UCSD-AML1 (cell line): ENCODE measurements around the gene SYNGR3.

Source experiments
- DNase-seq: peaks from one replicate; lab custom pipeline; 2025; ENCODE audit not compliant: unreplicated experiment; lab: John Stamatoyannopoulos, UW

Gene SYNGR3

DNA sequence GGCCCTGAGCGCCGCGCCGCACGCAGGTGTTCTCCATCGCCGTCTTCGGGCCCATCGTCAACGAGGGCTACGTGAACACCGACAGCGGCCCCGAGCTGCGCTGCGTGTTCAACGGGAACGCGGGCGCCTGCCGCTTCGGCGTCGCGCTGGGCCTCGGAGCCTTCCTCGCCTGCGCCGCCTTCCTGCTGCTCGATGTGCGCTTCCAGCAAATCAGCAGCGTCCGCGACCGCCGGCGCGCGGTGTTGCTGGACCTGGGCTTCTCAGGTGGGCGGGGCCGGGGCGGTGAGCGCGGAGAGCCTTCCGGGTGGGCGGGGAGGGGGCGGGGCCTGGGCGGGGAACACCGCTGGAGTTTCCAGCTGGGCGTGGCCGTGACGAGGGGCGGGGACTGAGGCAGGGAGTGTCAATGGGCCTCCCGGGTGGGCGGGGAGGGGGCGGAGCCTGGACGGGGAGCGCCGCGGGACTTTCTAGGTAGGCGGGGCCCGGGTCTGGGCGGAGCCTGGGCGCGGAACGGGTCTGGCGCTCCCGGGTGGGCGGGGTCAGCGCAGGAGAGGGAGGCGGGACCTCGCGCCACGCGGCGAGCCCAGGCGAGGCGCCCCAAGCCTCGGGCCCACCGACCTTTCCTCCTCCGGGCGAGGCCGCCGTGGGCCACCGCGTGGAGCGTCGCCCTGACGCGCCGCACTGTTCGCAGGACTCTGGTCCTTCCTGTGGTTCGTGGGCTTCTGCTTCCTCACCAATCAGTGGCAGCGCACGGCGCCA lies 2.4 kb downstream of the SYNGR3 start:
- peak; percentile 93 for DNase-seq

GRCh38 chr16:1992704-1993317 lies 3.0 kb downstream of the SYNGR3 start:
- no peak for DNase-seq

DNA sequence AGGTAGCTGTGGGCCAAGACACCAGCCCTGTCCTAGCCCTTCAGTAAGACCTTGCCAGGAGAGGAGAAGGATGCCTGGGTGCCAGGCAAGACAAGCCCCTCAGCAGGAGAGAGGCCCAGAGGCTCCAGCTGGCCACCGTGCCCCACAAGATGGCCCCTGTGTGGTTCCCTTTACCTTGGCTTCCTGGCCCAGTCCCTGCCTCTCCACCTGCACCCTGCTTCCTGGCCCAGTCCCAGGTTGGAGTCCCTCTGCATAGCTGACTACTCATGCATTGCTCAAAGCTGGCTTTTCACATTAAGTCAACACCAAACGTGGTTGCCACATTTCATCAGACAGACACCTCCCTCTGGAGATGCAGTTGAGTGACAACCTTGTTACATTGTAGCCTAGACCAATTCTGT lies 4.0 kb downstream of the SYNGR3 start:
- no peak for DNase-seq

- no peak for DNase-seq
Measured at GRCh38 chr16:1997494-1998359, 8.0 kb downstream of the SYNGR3 start.

DNA sequence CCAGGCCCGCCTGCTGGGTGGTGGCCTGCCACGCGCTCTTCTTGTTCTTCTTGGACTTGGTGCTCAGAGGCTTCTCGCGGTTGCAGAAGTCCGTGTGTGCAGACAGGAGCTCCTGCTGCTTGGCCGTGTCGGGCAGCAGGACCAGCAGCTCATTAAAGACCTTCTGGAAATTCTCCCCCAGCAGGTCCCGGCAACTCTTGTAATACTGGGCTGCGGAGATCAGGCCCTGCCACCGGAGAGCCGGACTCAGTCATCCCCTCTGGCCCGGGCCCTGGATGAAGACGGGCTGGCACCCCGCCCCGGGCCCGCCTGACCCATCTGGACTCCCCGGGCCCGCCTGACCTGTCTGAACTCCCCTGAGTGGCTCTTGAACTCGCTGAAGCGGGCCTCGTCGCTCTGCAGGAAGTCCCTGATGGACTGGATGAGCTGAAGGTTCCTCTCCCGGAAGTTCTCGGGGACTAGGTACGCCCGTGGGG lies 8.6 kb downstream of the SYNGR3 start:
- DNase-seq: no peak

DNA sequence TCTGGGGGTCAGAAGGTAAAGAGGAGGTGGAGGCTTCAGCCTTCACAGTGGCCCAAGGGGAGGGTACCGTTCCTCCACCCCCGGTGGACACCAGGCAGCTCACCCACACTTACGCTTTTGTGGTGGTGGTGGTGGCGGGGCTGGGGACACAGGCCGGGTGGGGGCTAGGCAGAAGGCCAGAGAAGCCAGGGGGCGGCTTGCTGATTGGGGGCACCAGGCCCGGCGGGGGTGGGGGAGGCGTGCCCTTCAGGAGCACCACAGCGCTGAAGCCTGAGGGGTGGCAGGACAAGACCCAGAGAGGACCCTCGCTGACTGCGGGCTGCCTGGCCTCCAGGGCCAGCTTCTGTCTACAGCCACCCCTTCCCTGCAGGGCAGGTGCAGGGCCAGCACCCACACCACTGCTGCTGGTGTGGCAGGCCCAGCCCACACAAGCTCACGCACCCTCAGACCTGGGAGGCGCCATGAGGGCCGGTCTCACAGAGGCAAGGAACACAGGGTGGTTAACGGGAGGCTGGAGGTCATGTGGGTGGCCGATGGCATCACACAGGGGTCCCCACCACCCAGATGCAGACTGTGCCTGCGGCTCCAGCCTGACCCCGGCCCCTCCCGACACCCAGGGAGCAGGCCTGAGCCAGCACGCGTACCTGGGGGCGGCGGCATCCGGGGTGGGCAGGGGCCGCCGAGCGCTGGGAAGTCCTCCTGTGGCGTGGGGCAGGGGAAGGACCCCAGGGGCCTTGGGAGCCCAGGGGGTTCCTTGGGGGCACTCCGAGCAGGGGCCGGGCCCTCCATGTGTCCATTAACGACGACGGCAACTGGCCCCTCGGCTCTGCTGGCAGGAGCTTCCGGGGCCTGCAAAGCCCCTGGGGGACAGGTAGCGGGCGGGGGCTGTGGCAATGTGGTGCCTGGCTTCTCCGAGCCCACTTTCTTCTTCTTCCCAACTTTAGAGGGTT lies 9.4 kb downstream of the SYNGR3 start:
- DNase-seq: no peak

DNA sequence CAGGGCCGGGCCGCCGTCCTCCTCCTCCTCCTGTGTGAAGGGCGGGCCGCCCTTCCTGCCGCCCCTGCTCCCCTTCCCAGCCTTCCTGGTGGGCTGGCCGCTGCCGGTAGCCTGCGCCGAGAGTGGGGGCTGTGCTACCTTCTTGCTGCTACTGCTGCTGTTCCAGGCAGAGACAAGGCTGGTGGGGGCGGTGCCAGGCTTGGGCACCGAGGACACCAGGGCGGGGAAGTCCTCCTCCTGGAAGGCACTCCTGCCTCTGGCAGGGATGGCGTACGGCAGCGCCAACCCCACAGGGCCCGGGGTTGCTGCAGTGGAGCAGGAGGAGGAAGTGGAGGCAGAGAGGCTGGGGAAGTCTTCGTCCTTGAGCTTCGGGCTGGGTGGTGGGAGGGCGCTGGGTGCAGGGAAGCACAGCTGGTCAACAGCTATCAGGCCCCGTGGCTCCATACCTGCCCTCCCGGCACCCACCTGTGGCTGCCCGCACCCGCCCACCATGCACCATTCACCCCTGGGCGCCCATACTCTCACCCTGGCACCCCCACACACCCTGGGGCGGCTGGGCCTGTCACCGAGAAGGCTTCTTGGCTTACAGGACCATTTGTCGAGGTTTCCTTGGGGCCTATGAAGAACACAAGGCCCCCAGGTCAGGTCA lies 10.2 kb downstream of the SYNGR3 start:
- no peak for DNase-seq

- no peak for DNase-seq
Measured at GRCh38 chr16:2001035-2001434, 11.3 kb downstream of the SYNGR3 start.

GRCh38 chr16:2001456-2002355 lies 11.9 kb downstream of the SYNGR3 start:
- DNase-seq: no peak

DNA sequence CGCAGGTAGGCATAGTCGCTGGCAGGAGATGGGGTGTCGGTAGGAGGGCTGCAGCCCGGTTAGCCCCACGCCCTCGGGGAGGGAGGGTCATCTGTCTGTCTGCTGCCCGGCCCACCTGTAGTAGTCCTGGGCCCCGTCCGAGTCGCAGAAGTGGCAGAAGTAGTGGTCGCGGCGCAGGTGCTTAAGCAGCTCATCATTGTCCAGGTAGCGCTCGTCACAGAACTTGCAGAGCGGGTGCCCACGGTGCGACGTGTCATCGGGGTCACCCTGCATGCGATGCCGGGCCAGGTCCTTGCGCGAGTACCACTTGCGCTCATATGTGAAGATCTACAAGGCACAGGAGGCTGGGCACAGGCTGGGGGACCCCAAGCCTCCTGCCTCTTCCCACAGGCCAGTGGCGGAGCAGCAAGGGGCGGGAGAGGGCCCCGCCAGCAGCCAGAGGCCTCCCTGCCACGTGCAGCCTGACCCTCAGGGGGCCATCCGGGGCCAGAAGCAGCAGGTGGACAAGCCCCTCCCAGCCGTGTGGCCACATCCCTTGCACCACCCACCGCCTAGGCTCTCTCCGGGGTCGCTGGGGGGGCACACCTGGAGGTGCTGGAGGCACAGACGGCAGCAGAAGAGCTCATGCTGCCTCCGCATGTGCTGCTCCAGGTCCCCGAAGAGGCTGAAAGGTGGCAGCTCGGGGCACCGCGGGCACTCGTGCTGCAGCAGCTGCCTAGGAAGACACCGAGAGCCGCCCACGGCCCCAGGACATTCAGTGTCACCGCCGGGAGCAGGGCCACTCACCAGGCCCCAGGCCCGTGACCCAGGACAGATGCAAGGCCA lies 12.8 kb downstream of the SYNGR3 start:
- no peak for DNase-seq

GRCh38 chr16:2003231-2003826 lies 13.6 kb downstream of the SYNGR3 start:
- DNase-seq: no peak

DNA sequence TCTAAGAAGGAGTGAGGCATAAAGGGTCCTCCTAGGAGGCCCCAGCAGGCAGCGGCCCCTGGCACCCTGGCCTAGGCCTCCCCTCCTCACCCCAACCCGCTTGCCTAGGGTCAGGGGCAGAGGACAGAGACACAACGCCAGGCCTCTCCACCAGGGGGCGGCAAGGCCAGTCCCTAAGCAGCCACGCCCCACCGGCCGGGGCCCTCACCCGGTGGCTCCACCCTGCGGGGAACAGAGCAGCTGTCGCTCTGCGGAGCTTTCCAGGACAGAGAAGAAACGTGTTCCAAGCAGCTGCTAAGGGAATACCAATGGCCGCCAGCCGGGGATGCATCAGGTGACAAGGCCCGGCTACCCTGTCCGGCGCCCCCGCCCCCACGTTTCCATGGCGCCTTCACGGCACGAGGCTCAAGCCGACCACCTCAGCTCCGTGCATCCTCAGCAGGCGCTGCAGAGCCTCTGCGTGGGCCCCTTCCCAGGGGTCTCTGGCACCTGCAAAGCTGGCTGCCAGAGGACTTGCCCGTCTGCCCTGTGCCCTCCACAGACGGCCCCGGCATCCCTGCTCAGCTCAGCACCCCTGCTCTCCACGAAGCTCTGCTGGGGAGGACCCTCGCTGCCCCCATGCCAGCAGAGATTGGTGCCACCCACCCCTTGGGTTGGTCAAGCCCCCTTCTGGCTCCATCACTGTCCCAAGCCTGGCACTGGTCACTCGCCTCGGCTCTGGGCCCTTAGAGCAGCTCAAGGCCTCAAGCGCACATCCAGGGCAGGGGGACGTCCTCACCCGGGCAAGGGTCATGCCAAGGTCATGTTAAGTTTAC lies 14.3 kb downstream of the SYNGR3 start:
- DNase-seq: peak; percentile 89

GRCh38 chr16:2004795-2005517 lies 15.2 kb downstream of the SYNGR3 start:
- DNase-seq: no peak

DNA sequence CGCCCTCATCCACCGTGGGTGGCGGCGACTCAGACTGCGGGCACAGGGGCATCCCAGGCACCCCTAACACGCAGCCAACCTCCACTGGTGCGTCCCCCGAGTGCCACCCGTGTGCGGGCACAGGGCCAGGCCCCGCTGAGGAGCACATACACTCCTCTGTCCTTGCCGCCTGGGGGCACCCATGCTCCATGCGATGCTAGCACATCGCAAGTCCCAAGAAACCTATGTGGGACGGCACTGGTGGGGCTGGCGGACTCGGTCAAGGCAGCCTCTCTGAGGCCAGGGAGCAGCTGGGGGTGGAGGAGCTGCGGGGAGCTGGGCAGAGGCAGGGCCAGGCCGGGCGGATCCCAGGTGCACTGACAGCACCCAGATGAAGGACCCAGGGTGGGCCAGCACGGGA lies 15.9 kb downstream of the SYNGR3 start:
- DNase-seq: no peak

DNA sequence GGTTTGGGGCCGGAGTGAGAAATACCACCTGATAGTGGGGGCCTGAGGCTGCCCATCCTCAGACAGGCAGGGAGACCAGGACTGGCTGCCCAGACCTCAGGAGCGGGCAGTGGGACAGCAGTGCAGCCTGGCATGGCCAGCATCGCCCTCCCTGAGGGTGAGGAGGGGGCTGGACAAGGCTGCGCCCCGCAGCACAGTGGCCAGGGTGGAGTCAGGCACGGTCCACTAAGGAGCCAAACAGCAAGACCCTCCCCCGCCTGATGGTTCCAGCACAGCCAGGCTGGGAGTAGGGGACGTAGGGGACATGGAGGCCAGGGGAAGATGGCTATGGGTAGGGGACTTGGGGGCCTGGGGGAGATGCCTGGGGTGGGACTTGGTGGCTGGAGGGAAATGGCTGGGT lies 16.5 kb downstream of the SYNGR3 start:
- DNase-seq: no peak

DNA sequence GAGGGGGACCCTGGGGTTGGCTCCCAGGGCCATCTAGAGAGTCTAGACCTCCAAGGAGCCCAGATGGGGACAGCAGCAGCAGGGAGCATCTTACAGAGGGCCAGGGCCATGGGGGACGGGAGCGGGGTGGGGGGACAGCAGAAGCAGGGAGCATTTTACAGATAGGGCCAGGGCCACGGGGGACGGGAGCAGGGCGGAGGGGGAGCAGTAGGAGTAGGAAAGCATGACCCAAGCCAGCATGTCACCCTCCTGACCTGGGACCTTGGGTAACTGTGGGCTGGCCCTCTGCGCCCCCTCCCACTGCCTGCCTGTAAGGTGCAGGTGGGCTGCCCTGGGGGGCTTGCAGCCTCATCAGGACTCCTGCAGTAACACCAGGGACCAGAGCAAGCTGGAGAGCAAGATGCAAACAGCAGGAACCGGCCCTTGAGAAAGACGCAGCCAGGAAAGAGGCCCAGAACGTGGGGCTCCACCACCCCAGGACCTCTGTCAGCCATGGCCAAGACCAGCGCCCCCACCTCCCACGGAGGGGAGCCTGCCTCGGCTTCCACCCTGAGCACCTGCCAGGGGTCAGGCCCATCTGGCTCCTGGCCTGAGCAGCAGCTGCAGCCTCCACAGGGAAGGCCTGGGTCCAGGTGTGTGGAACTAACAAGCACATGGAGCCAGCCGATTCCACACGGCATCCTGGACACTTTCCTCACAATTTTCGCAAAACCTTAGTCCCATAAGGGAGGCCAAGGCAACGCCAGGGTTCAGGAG lies 17.5 kb downstream of the SYNGR3 start:
- no peak for DNase-seq
